Activated CD4-positive, CD25-positive, alpha-beta regulatory T cell (primary cell): ENCODE results near the gene SSR3.

Experiments used
- DNase-seq, 4 experiments: peaks; one replicate each; lab custom pipeline; 2025; lab: John Stamatoyannopoulos, UW

SSR3 gene

GRCh38 chr3:156536524-156537316 is 18.2 kb downstream of the SSR3 start:
- no peak for DNase-seq

- DNase-seq, result no peak
Observed at GRCh38 chr3:156535798-156536197, 19.1 kb downstream of the SSR3 start.

DNA sequence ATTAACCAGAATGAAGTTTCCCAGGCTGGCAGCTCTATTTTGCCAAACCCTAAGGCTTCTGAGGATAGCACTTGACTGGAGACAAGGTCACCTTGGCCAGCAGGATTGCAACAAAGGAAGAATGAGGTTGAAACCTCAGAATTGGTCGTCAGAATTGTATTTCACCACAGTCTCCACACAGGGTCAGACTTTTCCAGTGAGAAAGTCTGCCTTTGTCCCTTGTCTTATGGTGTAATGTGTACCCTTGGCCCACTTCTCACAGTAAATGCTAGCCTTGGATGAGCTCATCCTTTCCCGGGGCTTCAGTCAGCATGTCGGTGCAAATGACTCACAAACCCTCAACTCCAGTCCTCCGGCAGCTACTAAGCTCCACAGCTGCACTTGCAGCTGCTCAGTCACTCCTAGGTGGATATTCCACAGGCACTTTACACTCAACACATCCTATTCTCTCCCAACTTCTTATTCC is 19.7 kb downstream of the SSR3 start:
- DNase-seq, result no peak

DNA sequence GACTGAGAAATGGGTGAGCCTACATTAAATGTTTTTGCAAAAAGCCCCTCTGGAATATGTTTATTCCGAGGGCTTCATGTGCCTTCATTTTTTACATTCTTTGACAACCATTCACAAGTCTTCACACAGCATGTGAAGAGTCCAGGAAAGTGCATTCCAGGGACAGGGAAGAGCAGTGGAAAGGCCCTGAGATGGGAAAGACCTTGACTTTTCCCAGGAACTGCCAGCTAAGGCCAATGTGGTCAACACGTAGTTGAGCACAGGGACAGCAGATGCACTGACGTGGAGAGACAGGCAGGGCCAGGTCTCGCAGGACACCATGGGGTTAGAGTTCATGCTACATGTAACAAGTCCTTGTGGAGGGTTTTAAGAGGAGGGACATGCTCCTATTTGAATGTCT is 21.7 kb downstream of the SSR3 start:
- no peak for DNase-seq

- DNase-seq, result no peak
Observed at GRCh38 chr3:156532730-156533129, 22.2 kb downstream of the SSR3 start.

DNA sequence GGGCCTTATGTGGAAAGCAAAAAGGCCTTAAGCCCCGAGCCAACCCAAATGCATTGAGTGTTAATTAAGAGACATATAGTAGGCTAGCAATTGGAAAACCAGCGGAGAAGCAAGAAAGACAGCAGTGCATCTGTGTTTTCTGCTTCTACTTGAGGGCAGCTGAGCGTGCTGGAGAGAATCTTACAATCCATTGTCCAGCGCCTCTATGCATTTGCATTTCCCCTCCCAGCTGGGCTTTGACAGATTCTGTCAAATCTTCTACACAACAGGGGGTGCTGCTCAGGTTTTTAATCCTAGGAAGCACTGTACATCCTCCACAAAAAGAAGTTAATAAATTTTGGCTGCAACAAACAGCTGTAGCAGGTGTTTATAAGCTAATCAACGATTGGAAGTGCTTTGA is 23.9 kb downstream of the SSR3 start:
- DNase-seq, result no peak

- no peak for DNase-seq
Observed at GRCh38 chr3:156527060-156527459, 27.9 kb downstream of the SSR3 start.

DNA sequence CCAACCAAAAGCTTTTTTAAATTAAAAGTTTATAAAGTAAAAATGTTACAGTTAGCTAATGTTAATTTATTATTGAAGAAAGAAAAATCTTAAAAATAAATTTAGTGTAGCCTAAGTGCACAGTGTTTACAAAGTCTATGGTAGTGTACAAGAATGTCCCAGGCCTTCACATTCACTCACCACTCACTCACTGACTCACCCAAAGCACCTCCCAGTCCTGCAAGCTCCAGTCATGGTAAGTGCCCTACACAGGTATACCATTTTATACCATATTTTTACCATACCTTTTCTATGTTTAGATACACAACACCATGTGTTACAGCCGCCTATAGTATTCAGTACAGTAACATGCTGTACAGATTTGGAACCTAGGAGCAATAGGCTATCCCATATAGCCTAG is 29.1 kb downstream of the SSR3 start:
- DNase-seq, result no peak

DNA sequence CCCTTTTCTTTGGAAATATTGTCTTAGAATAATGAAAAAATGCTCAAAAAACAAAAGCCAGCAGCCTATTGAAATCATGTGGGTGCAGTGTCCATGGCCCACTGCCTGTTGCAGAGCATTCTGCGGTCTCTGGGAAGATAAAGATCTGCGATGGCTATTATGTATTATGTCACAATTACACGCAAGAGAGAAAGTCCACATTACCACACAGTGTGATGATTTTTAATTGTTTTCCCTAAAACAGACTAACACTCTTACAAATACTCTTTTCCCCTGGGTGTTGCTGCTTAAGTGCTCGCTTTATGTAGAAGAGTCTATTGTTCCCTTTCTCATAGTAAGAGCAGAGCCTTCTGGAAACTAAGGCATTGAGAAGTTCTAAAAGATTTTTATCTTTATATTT is 32.2 kb downstream of the SSR3 start:
- no peak for DNase-seq

- DNase-seq, result no peak
Observed at GRCh38 chr3:156519758-156520162, 35.2 kb downstream of the SSR3 start.

GRCh38 chr3:156518726-156519125 is 36.2 kb downstream of the SSR3 start:
- DNase-seq, result no peak

GRCh38 chr3:156516961-156517360 is 38.0 kb downstream of the SSR3 start:
- DNase-seq, result no peak

GRCh38 chr3:156516284-156516683 is 38.6 kb downstream of the SSR3 start:
- DNase-seq, result no peak

DNA sequence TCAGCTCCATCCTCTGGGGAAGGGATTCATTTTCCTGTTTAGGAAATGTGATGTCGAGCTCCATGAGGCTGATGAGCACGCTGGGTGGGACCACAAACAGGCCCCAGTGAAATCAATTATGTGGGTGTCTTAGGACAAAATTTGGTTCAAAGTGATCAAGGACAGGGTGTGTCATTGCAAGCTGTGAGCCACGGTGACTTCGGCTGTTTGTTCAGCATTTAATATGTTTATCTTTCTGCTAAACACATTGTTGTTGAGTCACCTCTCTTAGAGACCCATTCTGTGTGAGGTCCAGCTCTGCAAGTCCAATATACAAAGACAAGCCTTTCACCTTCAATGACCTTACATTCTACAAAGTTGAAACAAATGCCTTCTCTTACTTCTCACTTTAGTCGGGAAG is 41.3 kb downstream of the SSR3 start:
- DNase-seq, result no peak

- DNase-seq, result no peak
Observed at GRCh38 chr3:156511987-156512677, 42.8 kb downstream of the SSR3 start.

GRCh38 chr3:156509189-156510174 is 45.4 kb downstream of the SSR3 start:
- no peak for DNase-seq

- no peak for DNase-seq
Observed at GRCh38 chr3:156507285-156507684, 47.6 kb downstream of the SSR3 start.

GRCh38 chr3:156498307-156498706 is 56.6 kb downstream of the SSR3 start:
- DNase-seq, result no peak

- DNase-seq, result no peak
Observed at GRCh38 chr3:156497326-156497725, 57.6 kb downstream of the SSR3 start.

DNA sequence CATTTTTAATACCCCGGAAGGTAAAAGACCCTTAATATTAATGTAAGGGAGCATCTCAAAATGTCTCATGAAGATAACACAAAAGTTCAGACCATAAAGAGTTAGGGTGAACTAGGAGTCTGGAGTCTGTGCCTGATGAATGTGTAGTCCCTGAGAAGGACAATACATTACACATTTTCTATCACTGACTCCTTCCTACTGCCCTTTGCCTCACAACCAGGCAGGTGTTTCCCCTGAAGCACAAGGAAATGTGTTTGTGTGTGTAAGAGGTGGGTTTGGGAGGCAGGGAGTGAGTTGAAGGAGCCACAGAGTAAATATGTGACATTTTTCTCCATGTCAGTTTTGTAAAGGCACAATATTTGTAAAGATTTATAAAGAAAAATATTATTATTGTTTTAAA is 59.1 kb downstream of the SSR3 start:
- no peak for DNase-seq

DNA sequence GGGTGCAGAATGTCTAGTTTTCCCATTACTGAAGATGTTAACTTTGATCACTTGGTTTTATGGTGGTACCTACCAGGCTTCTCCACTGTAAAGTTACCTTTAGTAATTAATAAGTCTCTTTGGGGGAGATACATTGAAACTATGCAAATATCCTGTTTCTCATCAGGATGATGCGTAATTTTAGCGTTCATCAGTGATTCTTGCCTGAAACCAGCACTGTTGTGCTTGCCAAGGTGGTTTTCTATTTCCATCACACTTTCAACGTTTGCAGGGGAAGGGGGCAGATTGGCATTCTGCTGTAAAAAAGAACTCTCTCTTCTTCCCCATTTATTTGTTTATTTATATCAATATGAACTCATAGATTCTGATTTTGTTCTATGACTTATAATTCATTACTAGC is 61.0 kb downstream of the SSR3 start:
- no peak for DNase-seq

DNA sequence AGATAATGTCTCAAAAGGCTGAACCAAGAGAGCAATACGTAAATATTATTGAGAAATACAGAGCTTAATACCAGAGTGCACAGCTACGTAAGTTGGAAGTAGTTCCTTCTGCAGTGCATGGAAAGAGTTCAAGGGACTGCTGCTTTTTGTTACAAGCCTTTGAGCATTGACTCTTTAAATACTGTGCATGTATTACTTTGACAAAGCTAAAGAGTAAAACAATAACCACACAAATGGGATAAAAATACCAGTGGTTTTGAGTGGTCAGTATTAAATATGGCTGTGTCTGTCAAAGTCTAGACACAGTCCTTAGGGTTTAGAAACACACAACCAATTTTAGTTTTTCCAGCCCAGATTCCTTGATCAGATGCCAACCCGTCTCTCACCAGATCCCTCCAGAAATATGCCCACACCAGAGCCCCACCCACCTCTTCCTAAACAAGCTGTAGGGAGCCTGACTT is 62.1 kb downstream of the SSR3 start:
- DNase-seq, result no peak
